HG03039 (cell line): ENCODE measurements around the gene PPP2R3A.
"Not testable (repeated sequence)": the region's sequence is repeated elsewhere in the genome, so short reads cannot be mapped to it uniquely, and the experiment has no call there.

Experiments
- ATAC-seq: cut with Tn5 transposase; IDR thresholded peaks from one replicate; pipeline ENCODE4 v1.9.1; 2021; ENCODE audit warnings: mild to moderate bottlenecking, moderate library complexity; ENCODE audit not compliant: unreplicated experiment

The PPP2R3A gene

DNA sequence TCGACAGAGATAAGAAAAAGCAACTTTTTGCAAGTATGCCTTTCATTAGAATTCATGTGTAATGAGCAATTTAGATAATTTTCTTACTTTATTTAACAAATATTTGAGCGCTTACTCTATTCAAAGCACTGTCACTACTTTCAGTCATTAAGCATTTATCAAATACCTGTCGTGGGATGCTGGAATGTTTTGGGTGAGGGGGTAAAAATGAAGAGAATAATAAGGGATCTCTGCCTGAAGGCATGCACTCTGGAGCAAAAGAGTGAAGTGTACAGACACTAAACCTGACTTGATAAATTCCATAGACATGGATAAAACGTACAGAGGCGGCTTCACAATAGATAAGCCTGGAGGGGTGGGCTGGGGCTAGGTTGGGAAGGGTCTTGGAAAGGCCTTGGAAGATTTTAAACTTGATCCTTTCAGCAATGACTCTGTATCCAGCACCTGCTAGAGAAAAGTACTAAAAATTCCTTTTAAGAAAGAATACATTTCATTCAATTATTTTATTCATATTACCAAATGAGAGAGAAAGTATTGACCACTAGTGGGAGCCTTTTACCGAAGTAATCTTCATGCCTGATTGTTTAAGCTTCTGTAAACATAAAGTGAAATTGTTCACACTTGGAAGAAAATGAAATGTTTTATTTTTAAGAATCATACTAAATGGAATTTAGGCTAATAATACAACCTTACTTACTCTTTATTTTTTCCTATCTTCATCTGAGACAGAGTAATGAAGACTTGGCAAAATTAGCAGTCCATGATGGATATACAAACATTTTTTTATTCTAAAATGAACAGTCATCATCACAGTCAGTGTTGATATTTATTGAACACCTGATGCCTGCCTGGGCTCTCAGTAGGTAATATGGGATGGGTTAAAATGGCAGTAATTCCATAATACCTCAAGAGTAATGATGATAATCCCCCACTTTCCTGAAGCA lies 113.2 kb downstream of the PPP2R3A start:
- no peak for ATAC-seq

DNA sequence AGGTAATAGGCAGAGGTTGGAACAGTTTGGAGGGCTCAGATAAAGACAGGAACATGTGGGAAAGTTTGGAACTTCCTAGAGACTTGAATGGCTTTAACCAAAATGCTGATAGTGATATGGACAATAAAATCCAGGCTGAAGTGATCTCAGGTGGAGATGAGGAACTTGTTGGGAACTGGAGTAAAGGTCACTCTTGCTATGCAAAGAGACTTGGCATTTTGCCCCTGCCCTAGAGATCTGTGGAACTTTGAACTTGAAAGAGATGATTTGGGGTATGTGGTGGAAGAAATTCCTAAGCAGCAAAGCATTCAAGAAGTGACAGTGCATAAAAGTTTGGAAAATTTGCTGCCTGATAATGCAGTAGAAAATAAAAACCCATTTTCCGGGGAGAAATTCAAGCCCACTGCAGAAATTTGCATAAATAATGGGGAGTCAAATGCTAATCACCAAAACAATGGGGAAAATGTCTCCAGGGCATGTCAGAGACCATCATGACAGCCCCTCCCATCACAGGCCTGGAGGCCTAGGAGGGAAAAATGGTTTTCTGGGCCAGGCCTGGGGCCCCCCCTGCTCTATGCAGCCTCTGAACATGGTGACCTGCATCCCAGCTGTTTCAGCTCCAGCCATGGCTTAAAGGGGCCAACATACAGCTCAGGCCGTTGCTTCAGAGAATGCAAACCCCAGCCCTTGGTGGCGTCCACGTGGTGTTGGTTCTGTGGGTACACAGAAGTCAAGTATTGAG lies 118.3 kb downstream of the PPP2R3A start:
- ATAC-seq: not testable (repeated sequence)

DNA sequence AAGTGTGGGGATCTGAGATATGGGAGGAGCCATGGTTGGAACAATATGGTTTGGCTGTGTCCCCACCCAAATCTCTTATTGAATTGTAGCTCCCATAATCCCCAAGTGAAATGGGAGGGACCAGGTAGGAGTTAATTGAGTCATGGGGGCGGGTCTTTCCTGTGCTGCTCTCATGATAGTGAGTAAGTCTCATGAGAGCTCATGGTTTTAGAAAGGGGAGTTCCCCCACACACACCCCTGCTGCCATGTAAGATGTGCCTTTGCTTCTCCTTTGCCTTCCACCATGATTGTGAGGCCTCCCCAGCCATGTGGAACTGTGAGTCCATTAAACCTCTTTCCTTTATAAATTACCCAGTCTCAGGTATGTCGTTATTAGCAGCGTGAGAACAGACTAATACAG lies 119.5 kb downstream of the PPP2R3A start:
- not testable (repeated sequence) for ATAC-seq

- ATAC-seq: no peak
These were observed 128.2 kb downstream of the PPP2R3A start for GRCh38 chr3:136093771-136094170.

DNA sequence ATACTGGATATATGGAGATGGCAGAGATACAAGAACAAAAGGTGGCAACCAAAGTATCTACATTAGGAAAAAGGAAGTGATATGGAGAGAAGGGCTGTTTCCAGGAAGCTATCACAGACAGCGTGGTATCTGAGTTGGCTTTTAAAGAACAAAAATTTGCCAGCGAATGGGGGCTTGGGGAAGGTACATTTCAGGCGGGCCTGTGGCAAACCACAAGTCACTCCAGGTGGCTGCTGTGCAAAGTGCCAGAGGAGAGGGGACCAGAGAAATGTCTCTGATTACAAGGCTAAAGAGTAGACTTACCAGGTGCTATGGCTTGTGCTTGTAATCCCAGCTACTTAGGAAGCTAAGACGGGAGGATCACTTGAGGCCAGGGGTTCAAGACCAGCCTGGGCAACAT lies 139.5 kb downstream of the PPP2R3A start:
- ATAC-seq: no peak

- ATAC-seq: no peak
These were observed 140.6 kb downstream of the PPP2R3A start for GRCh38 chr3:136106101-136106500.

GRCh38 chr3:136109499-136109898 lies 144.0 kb downstream of the PPP2R3A start:
- ATAC-seq: peak; percentile 80

DNA sequence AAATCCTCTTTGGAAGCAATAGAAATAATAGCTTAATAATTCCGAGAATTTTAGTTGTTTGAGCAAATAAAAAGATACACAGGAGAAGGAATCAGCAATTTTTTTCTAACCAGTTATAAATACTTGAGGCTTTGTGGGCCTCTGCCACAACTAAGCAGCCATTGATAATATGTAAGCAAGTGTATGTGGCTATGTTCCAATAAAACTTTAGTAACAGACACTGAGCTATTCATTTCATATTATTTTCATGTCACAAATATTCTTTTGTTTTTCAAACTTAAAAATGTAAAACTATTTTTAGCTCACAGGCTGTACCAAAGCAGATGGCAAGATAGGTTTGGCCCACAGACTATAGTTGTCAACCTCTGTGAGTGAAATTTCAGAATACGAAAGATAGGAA lies 145.0 kb downstream of the PPP2R3A start:
- ATAC-seq: no peak

GRCh38 chr3:136114421-136114820 lies 148.9 kb downstream of the PPP2R3A start:
- ATAC-seq: no peak

GRCh38 chr3:136119332-136119731 lies 153.8 kb downstream of the PPP2R3A start:
- ATAC-seq: not testable (repeated sequence)

DNA sequence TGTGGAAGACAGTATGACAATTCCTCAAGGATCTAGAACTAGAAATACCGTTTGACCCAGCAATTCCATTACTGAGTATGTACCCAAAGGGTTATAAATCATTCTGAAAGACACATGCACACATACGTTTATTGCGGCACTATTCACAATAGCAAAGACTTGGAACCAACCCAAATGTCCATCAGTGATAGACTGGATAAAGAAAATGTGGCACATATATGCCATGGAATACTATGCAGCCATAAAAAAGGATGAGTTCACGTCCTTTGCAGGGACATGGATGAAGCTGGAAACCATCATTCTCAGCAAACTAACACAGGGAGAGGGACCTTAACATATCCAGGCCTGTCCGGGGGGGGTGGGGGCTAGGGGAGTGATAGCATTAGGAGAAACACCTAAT lies 154.3 kb downstream of the PPP2R3A start:
- ATAC-seq: not testable (repeated sequence)

DNA sequence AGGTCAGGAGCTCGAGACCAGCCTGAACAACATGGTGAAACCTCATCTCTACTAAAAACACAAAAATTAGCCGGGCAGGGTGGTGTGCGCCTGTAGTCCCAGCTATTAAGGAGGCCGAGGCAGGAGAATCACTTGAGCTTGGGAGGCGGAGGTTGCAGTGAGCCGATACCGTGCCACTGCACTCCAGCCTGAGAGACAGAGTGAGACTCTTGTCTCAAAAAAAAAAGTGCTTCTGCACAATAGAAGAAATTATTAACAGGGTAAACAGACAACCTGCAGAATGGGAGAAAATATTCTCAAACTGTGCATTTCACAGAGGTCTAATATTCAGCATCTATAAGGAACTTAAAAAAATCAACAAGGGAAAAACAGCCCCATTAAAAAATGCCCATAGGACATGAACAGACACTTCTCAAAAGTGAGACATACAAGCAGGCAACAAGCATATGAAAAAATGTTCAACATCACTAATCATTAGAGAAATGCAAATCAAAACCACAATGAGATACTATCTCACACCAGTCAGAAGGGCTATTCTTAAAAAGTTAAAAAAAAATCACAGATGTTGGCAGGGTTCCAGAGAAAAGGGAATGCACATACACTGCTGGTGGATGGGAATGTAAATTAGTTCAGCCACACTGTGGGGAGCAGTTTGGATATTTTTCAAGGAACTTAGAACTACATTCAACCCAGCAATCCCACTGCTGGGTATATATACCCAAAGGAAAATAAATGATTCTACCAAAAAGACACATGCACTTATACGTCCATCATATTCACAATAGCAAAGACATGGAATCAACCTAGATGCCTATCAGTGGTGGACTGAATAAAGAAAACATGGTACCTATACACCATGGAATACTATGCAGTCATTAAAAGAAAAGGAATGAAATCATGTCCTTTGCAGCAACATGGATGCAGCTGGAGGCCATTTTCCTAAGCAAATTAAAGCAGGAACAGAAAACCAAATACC lies 155.1 kb downstream of the PPP2R3A start:
- peak; percentile 84 for ATAC-seq

DNA sequence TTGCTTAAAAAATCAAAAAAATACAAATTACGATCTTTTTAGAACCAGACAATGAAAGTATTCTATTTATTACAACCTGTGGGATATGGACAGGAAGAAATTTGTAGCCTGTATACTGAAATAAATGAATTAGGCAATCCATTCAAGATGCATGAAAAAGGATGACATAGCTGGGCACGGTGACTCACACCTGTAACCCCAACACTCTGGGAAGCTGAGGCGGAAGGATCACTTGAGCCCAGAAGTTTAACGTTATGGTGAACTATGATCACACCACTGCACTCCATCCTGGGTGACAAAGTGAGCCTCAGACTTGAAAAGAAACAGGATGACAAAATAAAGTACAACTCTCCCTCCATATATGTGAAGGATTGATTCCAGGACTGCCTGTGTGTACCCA lies 156.5 kb downstream of the PPP2R3A start:
- ATAC-seq: no peak

- ATAC-seq: not testable (repeated sequence)
These were observed 166.1 kb downstream of the PPP2R3A start for GRCh38 chr3:136131647-136132046.

- no peak for ATAC-seq
These were observed 168.6 kb downstream of the PPP2R3A start for GRCh38 chr3:136134091-136134490.

- no peak for ATAC-seq
These were observed 169.7 kb downstream of the PPP2R3A start for GRCh38 chr3:136135039-136135802.

DNA sequence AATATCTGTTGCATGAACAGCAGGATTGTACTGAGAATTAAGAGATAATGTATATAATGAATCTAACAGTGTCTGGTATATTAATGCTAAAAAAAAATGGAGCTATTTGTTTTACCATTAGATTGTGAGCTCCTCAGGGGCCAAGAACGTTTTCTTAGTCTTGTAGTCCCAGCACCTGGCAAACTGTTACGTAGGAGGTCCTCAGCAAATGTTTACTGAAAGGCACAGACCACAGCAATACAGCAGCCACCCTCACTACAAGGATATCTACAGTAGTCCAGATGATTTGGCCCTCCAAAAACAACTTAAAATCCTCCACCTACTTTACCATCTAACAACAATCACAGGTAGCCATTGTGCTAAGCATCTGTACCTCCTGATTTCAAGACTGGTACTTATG lies 170.9 kb downstream of the PPP2R3A start:
- no peak for ATAC-seq

DNA sequence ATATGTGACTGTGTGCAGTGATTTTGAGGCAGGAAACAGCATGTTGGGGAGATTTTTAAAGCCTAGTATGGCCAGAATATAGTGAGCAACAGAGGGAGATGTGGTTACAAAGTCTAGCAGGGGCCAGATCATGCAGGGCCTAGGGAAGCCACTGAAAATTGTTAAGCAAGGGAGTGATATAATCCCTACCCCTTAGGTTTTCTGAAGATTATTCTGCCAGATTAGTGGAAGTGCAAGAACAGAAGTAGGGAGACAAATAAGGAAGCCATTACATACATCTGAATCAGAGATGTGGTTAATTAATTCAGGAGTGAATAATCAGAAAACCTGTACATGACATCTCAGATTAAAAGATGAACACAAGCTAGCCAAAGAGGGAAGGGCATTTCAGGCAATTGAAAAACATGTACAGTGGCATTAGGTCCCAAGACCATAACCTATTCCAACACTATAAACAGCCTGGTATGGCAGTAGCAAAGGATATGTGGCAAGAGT lies 175.8 kb downstream of the PPP2R3A start:
- no peak for ATAC-seq

DNA sequence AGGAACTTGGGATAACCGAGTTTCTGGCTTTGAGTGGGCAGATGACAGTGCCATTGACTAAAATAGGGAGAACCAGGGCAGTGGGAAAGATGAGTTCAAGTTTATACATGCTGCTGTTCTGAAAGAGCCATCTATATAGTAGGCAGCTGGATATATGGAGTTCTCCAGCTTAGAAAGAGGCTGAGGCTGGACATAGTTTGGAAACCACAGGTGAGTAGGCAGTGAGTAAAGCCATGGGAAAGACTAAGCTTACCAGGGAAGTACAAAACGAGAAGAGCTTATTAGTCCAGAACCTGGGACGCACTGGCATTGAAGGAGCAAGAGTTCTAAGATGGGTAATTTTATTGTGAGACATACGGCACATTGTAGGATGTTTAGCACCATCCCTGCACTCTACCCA lies 176.4 kb downstream of the PPP2R3A start:
- no peak for ATAC-seq

DNA sequence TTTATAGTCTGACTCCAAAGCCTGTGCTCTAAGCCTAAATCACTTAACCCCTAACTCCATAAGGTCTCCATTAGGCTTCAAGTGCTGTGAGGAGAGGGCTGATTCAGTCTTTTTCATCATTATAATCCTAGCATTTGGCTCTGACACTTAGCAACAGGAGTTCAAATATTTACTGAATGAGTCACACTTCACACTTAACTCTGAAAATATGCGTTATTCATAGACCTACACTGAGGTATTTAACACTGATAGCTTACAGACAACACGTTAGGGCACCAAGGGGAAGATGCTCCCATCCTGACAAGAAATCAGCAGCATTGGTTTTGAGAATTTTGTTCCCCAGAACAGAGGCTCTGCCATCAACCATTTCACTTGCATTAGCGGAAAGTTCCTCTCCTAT lies 177.1 kb downstream of the PPP2R3A start:
- ATAC-seq: no peak
